Subcutaneous adipose tissue (tissue), 4 donors: ENCODE measurements around the gene UPF1. TPM values are rescaled to one million over a fixed set of nuclear protein-coding genes. Genes with fewer than 3 reads are reported as not detected.

Experiments
- total RNA-seq, 4 donors: library from RNA; depleted of rRNA; stranded (reverse); fragments of >200 nt; gene quantifications; one replicate each; pipeline ENCODE4 v1.1.0, GENCODE V29; 2016
- TF ChIP-seq, protein P1 (sequence below): fragments of 450-650 bp; IDR thresholded peaks from one replicate; pipeline ENCODE4 v1.5.1; 2016; ENCODE audit warnings: low read depth, mild to moderate bottlenecking, control low read depth, antibody characterized with exemption, moderate library complexity

Gene UPF1
- total RNA-seq, 4 donors from 2014 or later = 39.8 to 115 (median 68.3) TPM

DNA sequence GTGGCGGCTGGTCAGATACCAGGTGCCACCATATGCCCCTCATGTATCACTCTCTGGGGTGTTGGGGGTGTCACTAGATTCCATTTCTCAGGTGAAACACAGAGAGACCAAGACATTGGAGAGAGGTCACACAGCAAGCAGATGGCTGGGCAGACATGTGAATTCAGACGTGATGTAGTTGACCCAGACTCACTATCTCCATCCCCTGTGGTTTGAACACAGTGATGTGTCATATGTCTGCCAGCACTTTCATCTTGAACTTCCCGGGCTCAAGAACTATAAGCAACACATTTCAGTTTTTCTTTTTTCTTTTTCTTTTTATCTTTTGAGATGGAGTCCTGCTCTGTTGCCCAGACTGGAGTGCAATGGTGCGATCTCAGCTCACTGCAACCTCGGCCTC, 16.1 kb upstream of the UPF1 start:
- TF ChIP-seq, protein P1, sequence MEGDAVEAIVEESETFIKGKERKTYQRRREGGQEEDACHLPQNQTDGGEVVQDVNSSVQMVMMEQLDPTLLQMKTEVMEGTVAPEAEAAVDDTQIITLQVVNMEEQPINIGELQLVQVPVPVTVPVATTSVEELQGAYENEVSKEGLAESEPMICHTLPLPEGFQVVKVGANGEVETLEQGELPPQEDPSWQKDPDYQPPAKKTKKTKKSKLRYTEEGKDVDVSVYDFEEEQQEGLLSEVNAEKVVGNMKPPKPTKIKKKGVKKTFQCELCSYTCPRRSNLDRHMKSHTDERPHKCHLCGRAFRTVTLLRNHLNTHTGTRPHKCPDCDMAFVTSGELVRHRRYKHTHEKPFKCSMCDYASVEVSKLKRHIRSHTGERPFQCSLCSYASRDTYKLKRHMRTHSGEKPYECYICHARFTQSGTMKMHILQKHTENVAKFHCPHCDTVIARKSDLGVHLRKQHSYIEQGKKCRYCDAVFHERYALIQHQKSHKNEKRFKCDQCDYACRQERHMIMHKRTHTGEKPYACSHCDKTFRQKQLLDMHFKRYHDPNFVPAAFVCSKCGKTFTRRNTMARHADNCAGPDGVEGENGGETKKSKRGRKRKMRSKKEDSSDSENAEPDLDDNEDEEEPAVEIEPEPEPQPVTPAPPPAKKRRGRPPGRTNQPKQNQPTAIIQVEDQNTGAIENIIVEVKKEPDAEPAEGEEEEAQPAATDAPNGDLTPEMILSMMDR = no peak

DNA sequence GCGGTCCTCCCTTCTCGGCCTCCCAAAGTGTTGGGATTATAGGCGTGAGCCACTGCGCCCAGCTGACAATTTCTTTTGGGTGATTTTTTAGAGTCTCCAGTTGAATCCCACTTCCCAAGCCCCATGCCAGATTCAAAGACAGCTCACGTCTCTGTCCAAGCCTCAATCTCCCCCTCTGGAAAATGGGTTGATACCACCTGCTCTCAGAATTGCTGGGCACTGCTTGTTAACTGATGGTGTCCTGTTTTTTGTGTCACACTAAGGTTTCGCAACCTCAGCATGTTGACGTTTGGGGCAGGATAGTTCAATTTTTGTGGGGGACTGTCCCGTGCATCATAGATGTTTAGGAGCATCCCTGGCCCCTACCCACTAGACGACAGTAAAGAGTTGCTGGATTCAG, 14.2 kb upstream of the UPF1 start:
- TF ChIP-seq, protein P1 = no peak

DNA sequence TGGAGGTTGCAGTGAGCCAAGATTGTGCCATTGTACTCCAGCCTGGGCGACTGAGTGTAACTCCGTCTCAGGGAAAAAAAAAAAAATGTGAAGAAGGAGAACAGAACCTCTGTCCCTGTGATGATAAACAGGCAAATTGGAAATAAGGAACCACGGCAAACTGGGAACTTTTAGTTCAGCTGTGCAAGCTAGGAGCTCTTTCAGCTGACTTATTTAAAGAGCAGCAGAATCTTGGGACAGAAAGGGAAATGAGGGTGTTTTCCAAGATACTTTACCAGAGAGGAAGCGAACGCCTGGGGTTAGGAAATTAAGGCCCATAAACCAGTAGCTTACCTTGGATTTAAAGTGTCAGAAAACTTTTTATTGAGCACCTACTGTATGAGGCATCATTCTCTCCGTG, 3.0 kb upstream of the UPF1 start:
- TF ChIP-seq, protein P1 = no peak

DNA sequence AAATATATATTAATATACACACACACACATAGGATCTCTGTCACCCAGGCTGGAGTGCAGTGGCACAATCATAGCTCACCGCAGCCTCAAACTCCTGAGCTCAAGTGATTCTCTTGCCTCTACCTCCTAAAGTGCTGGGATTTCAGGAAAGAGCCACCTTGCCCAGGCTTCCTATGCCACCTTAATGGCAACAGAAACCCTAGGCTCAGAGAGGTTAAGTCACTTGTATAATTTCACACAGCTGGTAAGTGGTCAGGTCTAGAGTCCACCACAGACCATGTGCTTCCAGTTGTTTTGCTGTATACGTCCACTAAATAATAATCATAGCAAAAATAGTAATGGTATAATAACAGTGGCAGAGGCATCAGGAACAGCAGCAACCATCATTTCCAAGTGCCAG, 1.3 kb upstream of the UPF1 start:
- TF ChIP-seq, protein P1 = no peak

DNA sequence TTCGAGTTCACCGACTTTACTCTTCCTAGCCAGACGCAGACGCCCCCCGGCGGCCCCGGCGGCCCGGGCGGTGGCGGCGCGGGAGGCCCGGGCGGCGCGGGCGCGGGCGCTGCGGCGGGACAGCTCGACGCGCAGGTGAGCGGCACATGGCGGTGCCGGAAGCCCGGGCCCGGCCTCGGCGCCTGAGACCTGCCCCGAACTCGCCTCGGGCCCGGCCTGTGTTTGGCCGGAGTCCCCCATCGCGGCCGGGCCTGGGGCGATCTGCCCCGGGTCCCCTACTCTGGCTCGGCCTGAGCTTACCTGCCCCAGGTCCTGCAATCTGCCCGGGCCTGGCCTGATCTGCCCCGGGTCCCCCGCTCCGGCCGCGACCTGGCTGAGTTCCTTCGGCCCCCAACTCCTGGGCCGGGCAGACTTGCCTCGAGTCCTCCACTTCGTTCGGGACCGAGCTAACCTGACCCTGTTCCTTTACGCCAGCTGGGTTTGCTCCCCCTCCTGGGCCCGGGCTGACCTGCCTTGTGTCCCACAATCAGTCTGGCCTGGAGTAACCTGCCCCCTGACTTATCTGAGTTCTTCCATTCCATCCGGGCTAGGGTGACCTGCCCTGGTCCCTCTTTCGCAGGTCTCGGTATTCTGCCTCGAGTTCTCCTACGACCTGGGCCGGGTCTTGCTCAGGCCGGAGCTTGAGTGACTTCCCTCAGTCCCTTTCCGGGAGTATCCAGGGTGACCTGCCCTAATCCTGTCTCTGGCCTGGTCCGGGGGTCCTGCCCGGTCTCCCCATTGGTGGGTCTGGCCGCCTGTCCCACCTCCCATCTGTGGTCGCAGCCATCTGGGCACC, 764 bp downstream of the UPF1 start:
- TF ChIP-seq, protein P1 = no peak

DNA sequence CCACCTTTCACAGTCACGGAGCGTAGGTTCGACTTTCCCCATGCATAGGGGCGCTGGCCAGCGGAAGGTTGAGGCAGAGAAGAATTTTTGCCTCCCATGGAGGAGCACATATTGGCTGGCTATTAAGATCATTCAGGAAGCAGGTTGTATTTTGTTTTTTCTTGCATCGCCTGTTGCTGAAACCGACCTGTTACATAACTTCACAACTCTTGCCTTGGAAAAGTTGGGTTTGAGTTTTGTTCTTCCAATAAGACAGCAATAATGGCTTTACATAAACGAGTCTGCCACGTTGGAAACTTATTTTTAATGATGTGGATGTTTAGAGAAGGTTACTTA, 1.4 kb downstream of the UPF1 start:
- TF ChIP-seq, protein P1 = no peak

DNA sequence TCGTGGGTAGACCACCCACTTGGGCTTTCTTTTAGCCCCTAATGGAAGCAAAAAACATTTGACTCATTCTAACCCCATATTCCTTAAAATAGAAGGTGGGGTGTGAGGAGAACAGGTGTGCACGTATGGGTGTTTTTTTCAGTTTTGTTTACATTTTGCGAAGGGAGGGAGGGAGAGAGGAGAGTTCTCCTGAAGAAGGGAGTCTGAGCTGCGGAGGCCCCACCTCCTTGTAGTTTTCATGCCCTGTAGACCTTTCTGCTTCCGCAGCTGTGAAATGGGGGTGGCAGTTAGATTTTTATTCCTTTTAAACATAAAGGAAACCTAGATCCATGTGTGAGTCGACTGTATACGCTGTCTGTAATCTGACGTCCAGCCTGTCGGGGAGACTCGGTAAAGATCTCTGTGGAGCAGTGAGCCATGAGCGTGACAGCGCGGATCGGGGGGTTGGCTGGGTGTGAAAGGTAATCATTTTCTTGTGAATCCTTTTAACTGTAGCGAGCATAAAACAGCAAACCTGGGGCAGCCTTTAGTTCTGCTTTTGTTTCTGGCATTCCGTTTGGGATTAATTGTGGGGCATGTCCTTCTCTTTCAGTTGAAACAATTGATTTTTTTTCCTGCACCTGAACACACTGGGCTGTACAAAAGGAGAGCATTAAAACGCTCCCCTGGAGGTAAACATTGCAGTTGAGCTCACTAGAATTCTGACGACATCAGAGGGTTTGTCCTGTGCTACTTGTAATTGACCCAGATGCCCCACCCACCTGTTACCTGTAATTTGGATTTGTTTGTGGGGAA, 2.3 kb downstream of the UPF1 start:
- TF ChIP-seq, protein P1 = no peak
